Mammary epithelial cell (primary cell): Measurements from ENCODE around the gene ZNF605.

Experiments used
- CTCF ChIP-seq, 2 donors: IDR thresholded peaks in 1 of 2; conservative IDR thresholded peaks in 1 of 2; 2 replicates each; pipeline ENCODE4 v1.5.1; 2011 to 2012; ENCODE audit warnings: inconsistent platforms in 2 of 2, low read length in 2 of 2, mild to moderate bottlenecking in 2 of 2, control low read depth in 1 of 2, low read depth in 1 of 2; ENCODE audit not compliant: insufficient read depth in 1 of 2; ENCODE audit errors: extremely low read depth in 1 of 2
- EZH2 ChIP-seq: IDR thresholded peaks from 2 replicates; pipeline ENCODE4 v1.6.1; 2012; ENCODE audit warnings: low read length, inconsistent platforms, borderline replicate concordance

GRCh38 chr12:132937476-132937875 lies 18.6 kb downstream of the ZNF605 start:
- TF ChIP-seq CTCF (conservative IDR thresholded peaks at IDR 0.05 in 1 of 2, IDR thresholded peaks at IDR 0.05 in 1 of 2; ENCODE audit: extremely low read depth in 1 of 2, insufficient read depth in 1 of 2, low read depth in 1 of 2, low read length in 2 of 2) (no peak), EZH2 (no peak)
